ENCODE measurements around the gene ARID3A.

DNA sequence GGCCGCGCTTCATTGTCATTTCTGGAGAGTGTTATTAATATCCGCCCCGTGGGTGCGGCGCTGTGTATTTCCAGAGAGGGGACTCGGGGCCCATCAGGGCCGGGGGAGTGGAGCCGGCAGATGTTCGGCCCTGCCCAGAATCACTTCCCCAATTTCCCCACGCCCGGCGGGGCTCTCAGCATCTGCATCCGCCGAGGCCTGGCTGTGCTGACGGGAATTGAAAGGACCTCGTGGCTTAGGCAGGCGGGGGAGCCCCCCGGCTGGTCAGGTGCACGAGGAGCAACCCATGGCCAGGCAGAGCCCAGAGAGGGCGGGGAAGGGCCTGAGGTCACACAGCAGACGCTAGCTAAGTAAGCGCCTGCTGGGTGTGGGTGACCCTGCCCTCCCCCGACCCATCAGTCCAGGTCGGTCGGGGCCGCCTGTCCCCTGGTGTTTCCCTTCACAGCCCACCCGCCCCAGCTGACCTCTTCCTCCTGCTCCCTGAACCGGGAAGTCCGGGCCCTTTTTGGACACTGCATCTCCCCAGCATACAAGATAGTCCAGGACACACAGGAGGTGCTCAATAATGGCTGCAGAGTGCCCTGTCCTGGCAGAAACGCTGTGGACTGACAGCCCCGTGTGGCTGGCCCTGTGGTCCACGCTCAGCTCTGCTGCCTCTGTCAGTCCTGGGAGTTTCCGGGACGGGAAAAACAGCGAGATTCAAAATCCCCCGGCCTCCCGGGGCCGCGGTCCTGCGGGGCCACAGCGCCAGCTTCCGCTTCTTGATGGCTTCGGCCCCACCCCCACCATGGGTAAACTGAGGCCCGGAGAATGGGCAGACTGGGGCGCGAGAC lies 22.1 kb downstream of the ARID3A start:
- TF ChIP-seq CTCF (conservative IDR thresholded peaks at IDR 0.05; ENCODE audit: low read depth, low read length) (no peak), RAD21 (IDR thresholded peaks at IDR 0.05; ENCODE audit: low read length) (no peak), SMC3 (IDR thresholded peaks at IDR 0.05; ENCODE audit: low read depth, low read length) (no peak), CHD1 (IDR thresholded peaks at IDR 0.05; ENCODE audit: low read depth, low read length) (no peak), POLR2A (IDR thresholded peaks at IDR 0.05; ENCODE audit: low read depth, low read length) (no peak), RFX5 (IDR thresholded peaks at IDR 0.05; ENCODE audit: low read depth, low read length) (no peak)

Data from IMR-90 (cell line).